Caco-2 (cell line): ENCODE results near the gene CDC37L1. TPM values are rescaled to one million over a fixed set of nuclear protein-coding genes. Genes with fewer than 3 reads are reported as not detected.
A peak's percentile ranks its signal among the peaks of the same experiment; 100 is the strongest.

Experiments used
- BruUV-seq: library from RNA; stranded (reverse); fragments of 400-500 nt; replicated peaks from 2 replicates; lab custom pipeline; 2021; lab: Mats Ljungman, UMichigan
- CTCF ChIA-PET: fragments of 300-600 bp; sonication (Branson Sonifier 250); formaldehyde crosslinking; loops from one replicate; lab custom pipeline; 2022; ENCODE audit warnings: antibody characterized with exemption; lab: Charles Lee
- POLR2A ChIA-PET: fragments of 300-600 bp; sonication (Branson Sonifier 250); formaldehyde crosslinking; loops from one replicate; lab custom pipeline; 2022; ENCODE audit warnings: antibody characterized with exemption; lab: Charles Lee
- DNase-seq, 2 experiments: peaks; one replicate each; pipeline versions ENCODE4 v3.0.0 to v3.0.0-alpha.2; 2020 to 2022
- H3K27me3 ChIP-seq: replicated peaks from 2 replicates; pipeline ENCODE4 v1.6.0; 2011; ENCODE audit warnings: low read length; ENCODE audit not compliant: control insufficient read depth, insufficient read depth
- H3K36me3 ChIP-seq: 2 replicates; pipeline ENCODE4 v1.5.1; 2011; ENCODE audit warnings: low read length; ENCODE audit not compliant: control insufficient read depth, insufficient read depth
- H3K4me1 ChIP-seq: fragments of 250-450 bp; sonication (Bioruptor Pico); 2 replicates; pipeline ENCODE4 v1.5.1; 2020; ENCODE audit warnings: mild to moderate bottlenecking
- H3K4me3 ChIP-seq: 2 replicates; pipeline ENCODE4 v1.5.1; 2011; ENCODE audit warnings: low read depth, mild to moderate bottlenecking, control low read depth, low read length
- H3K9me3 ChIP-seq: fragments of 250-450 bp; sonication (Bioruptor Pico); 2 replicates; pipeline ENCODE4 v1.5.1; 2020; ENCODE audit warnings: mild to moderate bottlenecking, moderate library complexity
- H3K27ac Mint-ChIP-seq: one replicate; pipeline ENCODE4 v1.8.0; 2022; ENCODE audit warnings: mixed read lengths; ENCODE audit not compliant: unreplicated experiment
- H3K27me3 Mint-ChIP-seq: one replicate; pipeline ENCODE4 v1.8.0; 2022; ENCODE audit warnings: mixed read lengths; ENCODE audit not compliant: insufficient read depth, unreplicated experiment
- H3K36me3 Mint-ChIP-seq: one replicate; pipeline ENCODE4 v1.8.0; 2022; ENCODE audit warnings: mild to moderate bottlenecking, mixed read lengths; ENCODE audit not compliant: insufficient read depth, unreplicated experiment
- H3K4me1 Mint-ChIP-seq: one replicate; pipeline ENCODE4 v1.8.0; 2022; ENCODE audit warnings: low read depth, mixed read lengths; ENCODE audit not compliant: unreplicated experiment
- H3K4me3 Mint-ChIP-seq: one replicate; pipeline ENCODE4 v1.8.0; 2022; ENCODE audit warnings: mild to moderate bottlenecking, moderate library complexity, mixed read lengths; ENCODE audit not compliant: unreplicated experiment
- H3K9me3 Mint-ChIP-seq: one replicate; pipeline ENCODE4 v1.8.0; 2022; ENCODE audit warnings: mixed read lengths; ENCODE audit not compliant: unreplicated experiment
- intact Hi-C: fragments of 100-400 bp; cut with micrococcal nuclease; formaldehyde crosslinking; loops from one replicate; pipeline ENCODE4 v1.10.0; 2022; ENCODE audit not compliant: unreplicated experiment
- total RNA-seq: library from RNA; stranded (reverse); gene quantifications from 2 replicates; pipeline ENCODE4 v1.2.3, GENCODE V29; 2022
- TF ChIP-seq, protein P1 (sequence below), 2 experiments: fragments of 200-600 bp in 1 of 2; IDR thresholded peaks; 1 replicate in 1 of 2; 2 replicates in 1 of 2; pipeline versions ENCODE4 v1.5.1 to v1.8.0; 2011 to 2022; ENCODE audit warnings: antibody characterized with exemption in 1 of 2, control low read depth in 1 of 2, inconsistent platforms in 1 of 2, low read depth in 1 of 2, low read length in 1 of 2, mild to moderate bottlenecking in 1 of 2, moderate library complexity in 1 of 2; ENCODE audit not compliant: insufficient read depth in 1 of 2, severe bottlenecking in 1 of 2, unreplicated experiment in 1 of 2

CDC37L1 gene
- total RNA-seq, 1 experiment from 2014 or later = 9.3 TPM

DNA sequence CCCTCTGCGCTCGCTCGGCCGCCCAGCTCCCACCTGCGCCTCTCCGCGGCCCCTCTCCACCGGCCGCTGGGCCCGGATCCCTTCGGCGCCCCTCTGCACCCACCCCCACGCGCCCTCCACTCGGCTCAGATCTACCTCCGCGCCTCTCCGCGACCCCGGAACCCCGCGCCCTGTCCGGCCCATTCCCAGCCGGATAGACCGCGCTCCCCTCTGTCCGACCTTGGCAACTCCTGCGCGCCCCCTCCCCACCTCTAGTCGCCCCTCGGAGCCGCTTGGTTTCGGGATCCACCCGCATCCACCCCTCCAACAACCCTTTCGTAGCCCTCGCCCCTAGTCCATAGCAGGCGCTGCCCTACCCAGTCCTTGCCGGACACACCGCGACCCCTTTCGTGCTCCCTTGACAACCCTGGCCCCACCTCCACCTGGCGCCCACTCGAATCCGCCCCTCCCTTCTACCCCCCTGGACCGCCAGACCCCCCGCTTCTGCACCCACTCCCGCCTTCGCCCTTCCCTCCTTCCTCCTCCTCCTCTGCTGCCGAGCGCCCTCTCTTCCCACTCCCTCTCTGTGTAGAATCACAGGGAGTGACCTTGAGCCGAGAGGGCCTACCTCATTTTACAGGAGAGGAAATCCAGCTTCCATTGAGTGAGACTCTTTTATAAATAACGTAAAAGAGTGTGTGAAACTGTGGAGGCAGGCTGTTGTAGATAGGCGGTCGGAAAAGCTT, 62.2 kb downstream of the CDC37L1 start:
- Histone ChIP-seq H3K27me3 (no peaks in the 10 kb centered on the region), H3K36me3 (no peaks in the 10 kb centered on the region), H3K9me3 (no peaks in the 10 kb centered on the region), H3K4me1 (peaks cover 3% of the 10 kb centered on the region; the same call in 1 of the 2 replicates), H3K4me3 (peak overlapping the region; percentile 78)
- no peak overlapping the region for H3K27ac Mint-ChIP-seq
- CTCF ChIA-PET = interaction anchor here (0.6 to 1.6 kb wide), 3 partner anchors 9 to 117 kb away, joined by 3 to 10 read pairs (median 3); no protein-coding TSS in a partner anchor
- POLR2A ChIA-PET = interaction anchor here (0.6 kb wide), 1 partner anchor 51 kb away, joined by 3 read pairs; the partner anchor contains the start of gene RCL1
- DNase-seq = peak in 1 of 2 experiments; percentile 7
- no peaks in the 10 kb centered on the region for H3K4me1 Mint-ChIP-seq
- H3K27me3 Mint-ChIP-seq = peaks cover 4% of the 10 kb centered on the region
- no TSS peak for BruUV-seq
- H3K36me3 Mint-ChIP-seq = no peaks in the 10 kb centered on the region
- no peaks in the 10 kb centered on the region for H3K9me3 Mint-ChIP-seq
- peak overlapping the region; percentile 91 for H3K4me3 Mint-ChIP-seq
- intact Hi-C loops = loop anchor here (2.0 to 5.0 kb wide), 3 partner anchors 63 to 139 kb away; partner anchors contain the start of genes CDC37L1 and PLPP6
- TF ChIP-seq, protein P1, sequence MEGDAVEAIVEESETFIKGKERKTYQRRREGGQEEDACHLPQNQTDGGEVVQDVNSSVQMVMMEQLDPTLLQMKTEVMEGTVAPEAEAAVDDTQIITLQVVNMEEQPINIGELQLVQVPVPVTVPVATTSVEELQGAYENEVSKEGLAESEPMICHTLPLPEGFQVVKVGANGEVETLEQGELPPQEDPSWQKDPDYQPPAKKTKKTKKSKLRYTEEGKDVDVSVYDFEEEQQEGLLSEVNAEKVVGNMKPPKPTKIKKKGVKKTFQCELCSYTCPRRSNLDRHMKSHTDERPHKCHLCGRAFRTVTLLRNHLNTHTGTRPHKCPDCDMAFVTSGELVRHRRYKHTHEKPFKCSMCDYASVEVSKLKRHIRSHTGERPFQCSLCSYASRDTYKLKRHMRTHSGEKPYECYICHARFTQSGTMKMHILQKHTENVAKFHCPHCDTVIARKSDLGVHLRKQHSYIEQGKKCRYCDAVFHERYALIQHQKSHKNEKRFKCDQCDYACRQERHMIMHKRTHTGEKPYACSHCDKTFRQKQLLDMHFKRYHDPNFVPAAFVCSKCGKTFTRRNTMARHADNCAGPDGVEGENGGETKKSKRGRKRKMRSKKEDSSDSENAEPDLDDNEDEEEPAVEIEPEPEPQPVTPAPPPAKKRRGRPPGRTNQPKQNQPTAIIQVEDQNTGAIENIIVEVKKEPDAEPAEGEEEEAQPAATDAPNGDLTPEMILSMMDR (IDR thresholded peaks at IDR 0.05; ENCODE audit: insufficient read depth in 1 of 2, low read depth in 1 of 2, low read length in 1 of 2, severe bottlenecking in 1 of 2, unreplicated experiment in 1 of 2) = no peak

- no peak for DNase-seq
- Mint-ChIP-seq H3K27ac (no peak overlapping the region), H3K9me3 (no peaks in the 10 kb centered on the region), H3K4me3 (no peak overlapping the region), H3K36me3 (no peaks in the 10 kb centered on the region), H3K27me3 (peaks cover 4% of the 10 kb centered on the region), H3K4me1 (no peaks in the 10 kb centered on the region)
- Histone ChIP-seq H3K4me3 (no peak overlapping the region), H3K9me3 (no peaks in the 10 kb centered on the region), H3K27me3 (no peaks in the 10 kb centered on the region), H3K4me1 (peaks cover 3% of the 10 kb centered on the region; the same call in 1 of the 2 replicates), H3K36me3 (no peaks in the 10 kb centered on the region)
- TF ChIP-seq, protein P1 (IDR thresholded peaks at IDR 0.05; ENCODE audit: insufficient read depth in 1 of 2, low read depth in 1 of 2, low read length in 1 of 2, severe bottlenecking in 1 of 2, unreplicated experiment in 1 of 2) = no peak
- BruUV-seq = no TSS peak
- POLR2A ChIA-PET = no interaction called here
- intact Hi-C loops = loop anchor here (5.0 kb wide), 2 partner anchors 80 to 140 kb away; partner anchors contain the start of gene PLPP6
- CTCF ChIA-PET = no interaction called here
Observed at GRCh38 chr9:4742246-4742645, 62.9 kb downstream of the CDC37L1 start.

GRCh38 chr9:4743131-4743875, 63.9 kb downstream of the CDC37L1 start:
- Mint-ChIP-seq H3K27me3 (peaks cover 4% of the 10 kb centered on the region), H3K4me1 (no peaks in the 10 kb centered on the region), H3K9me3 (no peaks in the 10 kb centered on the region), H3K4me3 (no peak overlapping the region), H3K27ac (no peak overlapping the region), H3K36me3 (no peaks in the 10 kb centered on the region)
- ChIA-PET POLR2A (no interaction called here), CTCF (no interaction called here)
- TF ChIP-seq, protein P1 (IDR thresholded peaks at IDR 0.05; ENCODE audit: insufficient read depth in 1 of 2, low read depth in 1 of 2, low read length in 1 of 2, severe bottlenecking in 1 of 2, unreplicated experiment in 1 of 2) = no peak
- Histone ChIP-seq H3K27me3 (no peaks in the 10 kb centered on the region), H3K36me3 (no peaks in the 10 kb centered on the region), H3K9me3 (no peaks in the 10 kb centered on the region), H3K4me1 (peaks cover 3% of the 10 kb centered on the region; the same call in 1 of the 2 replicates), H3K4me3 (no peak overlapping the region)
- no TSS peak for BruUV-seq
- intact Hi-C loops = loop anchor here (5.0 kb wide), 2 partner anchors 81 to 141 kb away; partner anchors contain the start of gene PLPP6
- no peak for DNase-seq
